ENCODE data around the gene RIIAD1.
"Not testable (repeated sequence)": the region's sequence is repeated elsewhere in the genome, so short reads cannot be mapped to it uniquely, and the experiment has no call there.

DNA sequence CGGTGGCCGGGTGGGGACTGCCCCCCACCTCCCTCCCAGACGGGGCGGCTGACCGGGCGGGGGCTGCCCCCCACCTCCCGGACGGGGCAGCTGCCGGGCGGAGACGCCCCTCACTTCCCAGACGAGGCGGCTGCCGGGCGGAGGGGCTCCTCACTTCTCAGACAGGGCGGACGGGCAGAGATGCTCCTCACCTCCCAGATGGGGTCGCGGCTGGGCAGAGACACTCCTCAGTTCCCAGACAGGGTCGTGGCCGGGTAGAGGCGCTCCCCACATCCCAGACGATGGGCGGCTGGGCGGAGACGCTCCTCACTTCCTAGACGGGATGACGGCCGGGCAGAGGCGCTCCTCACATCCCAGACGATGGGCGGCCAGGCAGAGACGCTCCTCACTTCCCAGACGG lies 47.9 kb downstream of the RIIAD1 start:
- TF ChIP-seq, protein P1, sequence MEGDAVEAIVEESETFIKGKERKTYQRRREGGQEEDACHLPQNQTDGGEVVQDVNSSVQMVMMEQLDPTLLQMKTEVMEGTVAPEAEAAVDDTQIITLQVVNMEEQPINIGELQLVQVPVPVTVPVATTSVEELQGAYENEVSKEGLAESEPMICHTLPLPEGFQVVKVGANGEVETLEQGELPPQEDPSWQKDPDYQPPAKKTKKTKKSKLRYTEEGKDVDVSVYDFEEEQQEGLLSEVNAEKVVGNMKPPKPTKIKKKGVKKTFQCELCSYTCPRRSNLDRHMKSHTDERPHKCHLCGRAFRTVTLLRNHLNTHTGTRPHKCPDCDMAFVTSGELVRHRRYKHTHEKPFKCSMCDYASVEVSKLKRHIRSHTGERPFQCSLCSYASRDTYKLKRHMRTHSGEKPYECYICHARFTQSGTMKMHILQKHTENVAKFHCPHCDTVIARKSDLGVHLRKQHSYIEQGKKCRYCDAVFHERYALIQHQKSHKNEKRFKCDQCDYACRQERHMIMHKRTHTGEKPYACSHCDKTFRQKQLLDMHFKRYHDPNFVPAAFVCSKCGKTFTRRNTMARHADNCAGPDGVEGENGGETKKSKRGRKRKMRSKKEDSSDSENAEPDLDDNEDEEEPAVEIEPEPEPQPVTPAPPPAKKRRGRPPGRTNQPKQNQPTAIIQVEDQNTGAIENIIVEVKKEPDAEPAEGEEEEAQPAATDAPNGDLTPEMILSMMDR (conservative IDR thresholded peaks at IDR 0.05; ENCODE audit: low read depth, low read length), result not testable (repeated sequence)
- not testable (repeated sequence) for TF ChIP-seq EZH2 (IDR thresholded peaks at IDR 0.05; ENCODE audit: low read length, unreplicated experiment)

Measured in PC-3 (cell line).